ACC112 (cell line): Measurements from ENCODE around the gene CARD10.

Source experiments
- H2AFZ ChIP-seq: fragments of 200-600 bp; sonication (generic); one replicate; pipeline ENCODE4 v1.6.0; 2017; ENCODE audit warnings: antibody characterized with exemption, low read length; ENCODE audit not compliant: unreplicated experiment
- H3K27ac ChIP-seq: fragments of 200-600 bp; sonication (generic); 2 replicates; pipeline ENCODE4 v1.5.1; 2014; ENCODE audit warnings: low read depth, mild to moderate bottlenecking, antibody characterized with exemption, low read length, moderate library complexity
- H3K27me3 ChIP-seq: fragments of 200-600 bp; sonication (generic); 2 replicates; pipeline ENCODE4 v1.6.1; 2014; ENCODE audit warnings: mild to moderate bottlenecking, antibody characterized with exemption, low read length, moderate library complexity, mixed read lengths; ENCODE audit not compliant: insufficient read depth
- H3K36me3 ChIP-seq: fragments of 200-600 bp; sonication (generic); 2 replicates; pipeline ENCODE4 v1.6.1; 2016; ENCODE audit warnings: mild to moderate bottlenecking, antibody characterized with exemption, low read length, moderate library complexity, mixed read lengths; ENCODE audit not compliant: insufficient read depth
- H3K4me1 ChIP-seq: fragments of 200-600 bp; sonication (generic); one replicate; pipeline ENCODE4 v1.6.1; 2016; ENCODE audit warnings: low read length, mixed read lengths; ENCODE audit not compliant: insufficient read depth, unreplicated experiment, control insufficient read depth
- H3K4me3 ChIP-seq: fragments of 200-600 bp; sonication (generic); 2 replicates; pipeline ENCODE4 v1.5.1; 2014; ENCODE audit warnings: mild to moderate bottlenecking, low read depth, low read length
- H3K79me2 ChIP-seq: fragments of 200-600 bp; sonication (generic); one replicate; pipeline ENCODE4 v1.6.0; 2016; ENCODE audit warnings: low read length; ENCODE audit not compliant: control insufficient read depth, unreplicated experiment, insufficient read depth

CARD10 gene

DNA sequence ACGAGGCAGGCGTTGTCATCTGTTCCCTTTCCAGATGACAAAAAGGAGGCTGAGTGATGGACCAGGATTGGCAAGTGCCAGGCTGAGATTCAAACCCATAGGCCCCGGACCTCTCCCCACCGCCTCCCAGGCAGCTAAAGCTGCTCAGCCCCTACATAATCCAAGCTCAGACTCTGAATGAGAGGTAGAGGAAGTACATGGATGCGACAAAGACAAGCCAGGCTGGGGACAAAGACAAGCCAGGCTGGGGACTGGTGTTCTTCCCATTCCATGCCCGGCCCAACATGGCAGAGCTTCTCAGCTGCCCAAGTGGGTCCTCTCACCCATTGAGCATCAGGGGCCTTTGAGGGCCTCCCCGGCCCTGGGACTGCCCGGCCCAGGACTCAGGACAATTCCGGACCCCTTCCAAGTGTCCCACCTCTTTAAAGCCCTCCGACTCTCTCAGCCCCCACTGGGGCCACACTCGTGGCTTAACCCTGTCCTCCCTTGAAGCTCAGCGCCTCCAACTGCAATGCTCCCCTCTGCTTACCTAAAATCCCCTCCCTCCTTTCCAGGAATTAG is 37.8 kb downstream of the CARD10 start:
- Histone ChIP-seq H3K4me3 (no peak overlapping the region), H3K27me3 (no peaks in the 10 kb centered on the region), H3K4me1 (no peaks in the 10 kb centered on the region), H2AFZ (no peak overlapping the region), H3K27ac (no peak overlapping the region), H3K36me3 (no peaks in the 10 kb centered on the region), H3K79me2 (no peaks in the 10 kb centered on the region)

DNA sequence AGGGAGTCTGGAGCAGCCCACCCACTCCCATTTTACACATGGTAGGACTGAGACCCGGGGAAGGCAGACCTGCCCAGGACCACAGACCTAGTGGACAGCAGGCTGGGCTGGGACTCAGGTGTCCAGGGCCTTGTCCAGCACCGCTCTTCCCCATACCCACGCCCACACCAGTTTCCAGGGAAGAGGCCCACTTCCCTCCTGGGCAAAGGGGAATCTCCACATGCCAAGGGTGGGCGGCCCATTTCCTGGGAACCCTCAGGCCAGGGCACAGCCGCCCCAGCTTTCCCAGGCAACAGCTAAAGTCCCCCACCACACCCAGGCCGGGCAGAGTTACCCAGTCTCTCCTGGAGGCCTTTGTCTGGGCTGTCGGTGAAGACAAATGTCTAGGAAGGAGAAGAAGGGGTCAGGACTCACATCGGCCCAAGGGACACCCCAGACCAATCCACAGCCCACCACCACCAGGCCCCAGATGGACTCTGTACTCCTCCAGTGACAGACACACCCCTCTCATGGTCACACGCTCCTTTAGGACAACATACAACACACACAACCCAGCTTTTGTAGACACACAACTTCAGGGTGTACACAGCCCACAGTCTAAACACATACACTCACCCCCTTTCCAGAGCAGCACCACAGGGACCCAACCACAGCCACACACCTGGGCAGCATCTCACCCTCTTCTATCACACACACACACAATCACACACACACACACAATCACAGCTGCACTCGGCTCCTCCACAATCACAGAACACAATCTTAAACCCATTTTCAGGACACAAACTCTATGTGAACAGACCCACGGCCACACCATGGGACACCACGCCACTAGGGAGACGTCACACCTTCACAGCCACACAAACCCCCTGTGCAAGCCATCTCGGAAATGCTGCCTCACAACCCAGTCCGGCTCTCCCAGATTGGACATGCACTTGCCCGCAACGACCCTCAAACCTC is 38.5 kb downstream of the CARD10 start:
- Histone ChIP-seq H3K79me2 (no peaks in the 10 kb centered on the region), H3K4me3 (no peak overlapping the region), H3K4me1 (no peaks in the 10 kb centered on the region), H2AFZ (no peak overlapping the region), H3K27me3 (no peaks in the 10 kb centered on the region), H3K27ac (no peak overlapping the region), H3K36me3 (no peaks in the 10 kb centered on the region)

DNA sequence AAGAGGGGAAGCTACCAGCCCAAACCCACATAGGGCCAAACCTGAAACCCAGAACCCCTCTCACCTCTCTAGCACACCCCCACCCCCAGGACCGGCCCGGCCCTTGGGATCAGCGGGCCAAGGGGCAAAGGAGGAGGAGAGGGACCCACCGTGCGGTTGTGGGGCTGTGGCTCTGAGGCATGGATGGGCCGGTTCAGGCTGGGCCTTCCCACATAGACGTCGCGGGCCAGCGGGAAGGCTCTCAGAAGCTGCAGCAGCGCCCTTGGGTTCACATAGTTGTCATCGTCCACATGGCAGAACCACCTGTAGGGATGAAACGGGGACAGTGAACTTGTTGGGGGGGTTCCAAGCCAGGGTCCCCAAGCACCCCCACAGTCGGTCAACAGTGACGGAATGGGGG is 40.0 kb downstream of the CARD10 start:
- Histone ChIP-seq H3K36me3 (no peaks in the 10 kb centered on the region), H3K4me1 (peaks cover 3% of the 10 kb centered on the region), H3K27ac (no peak overlapping the region), H2AFZ (no peak overlapping the region), H3K79me2 (no peaks in the 10 kb centered on the region), H3K4me3 (no peak overlapping the region), H3K27me3 (no peaks in the 10 kb centered on the region)

DNA sequence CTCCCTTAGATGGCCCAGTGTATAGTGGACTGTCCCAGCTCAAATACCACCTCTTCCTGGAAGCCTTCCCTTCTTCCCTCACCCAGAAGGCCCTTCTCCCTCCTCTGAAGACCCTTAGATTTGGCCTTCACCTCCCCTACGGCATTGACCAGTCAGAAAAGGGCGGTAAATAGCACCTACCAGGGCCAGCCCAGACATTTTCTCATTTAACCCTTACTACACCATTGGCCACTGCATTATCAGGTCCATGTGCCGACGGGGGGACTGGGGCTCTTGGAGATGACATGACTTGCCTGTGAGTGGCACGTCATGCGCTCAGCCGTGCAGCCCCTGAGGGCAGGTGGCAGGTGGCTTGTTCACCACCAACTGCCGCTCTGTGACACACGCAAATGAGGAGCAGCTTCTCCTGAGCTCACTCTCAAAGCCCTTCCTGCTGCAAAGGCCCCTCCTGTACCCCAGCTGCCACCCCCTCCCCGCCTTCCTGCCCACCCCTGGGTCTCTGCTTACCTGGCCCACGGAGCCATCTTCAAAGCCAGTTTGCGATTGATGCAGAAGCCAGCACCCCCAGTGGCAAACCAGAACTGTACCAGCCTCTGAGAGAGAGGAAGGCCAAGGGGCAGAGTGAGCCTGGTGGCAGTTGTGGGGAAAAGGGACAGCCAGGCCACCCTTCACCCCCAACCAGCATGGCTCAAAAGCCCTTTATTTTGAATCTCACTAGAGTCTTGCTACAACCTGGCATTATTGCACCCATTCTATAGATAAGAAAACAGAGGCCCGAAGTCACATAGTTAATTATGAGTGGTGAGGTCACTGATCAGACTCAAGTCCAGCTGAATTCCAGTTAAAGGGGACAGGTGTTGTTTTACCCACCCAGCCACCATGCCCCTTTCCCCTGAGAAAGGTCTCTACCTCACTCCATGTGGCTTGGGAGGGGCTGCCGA is 42.6 kb downstream of the CARD10 start:
- Histone ChIP-seq H3K27ac (no peak overlapping the region), H2AFZ (no peak overlapping the region), H3K79me2 (no peaks in the 10 kb centered on the region), H3K27me3 (no peaks in the 10 kb centered on the region), H3K36me3 (no peaks in the 10 kb centered on the region), H3K4me3 (no peak overlapping the region), H3K4me1 (peaks cover 3% of the 10 kb centered on the region)

DNA sequence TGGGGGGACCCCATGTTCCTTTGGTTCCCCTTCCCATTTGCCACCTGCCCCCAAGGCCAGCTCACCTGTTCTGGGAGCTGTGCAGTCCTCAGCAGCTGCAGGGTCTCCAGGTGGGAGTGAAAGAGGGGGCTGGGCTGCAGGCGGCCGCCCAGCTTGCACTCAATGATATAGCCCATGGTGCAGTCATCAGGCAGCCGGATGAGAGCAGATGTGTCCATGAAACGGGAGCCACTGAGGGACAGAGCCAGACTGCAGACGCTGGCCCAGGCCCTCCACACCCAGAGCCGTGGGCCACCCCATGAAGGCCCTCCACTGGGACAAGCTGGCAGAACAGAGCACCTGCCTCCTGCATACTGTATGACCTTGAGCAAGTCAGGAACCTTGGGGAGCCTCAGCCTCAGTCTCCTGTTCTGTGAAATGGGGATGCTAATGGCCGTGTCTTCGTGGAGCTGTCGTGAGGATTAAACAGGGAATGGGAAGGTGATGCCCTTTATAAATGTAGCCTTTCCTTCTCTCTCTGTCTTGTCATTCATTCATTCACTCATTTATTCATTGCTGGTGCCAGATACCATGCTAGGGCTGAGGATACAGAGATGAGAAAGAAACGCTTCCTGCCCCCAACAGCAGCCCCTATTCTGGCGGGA is 44.6 kb downstream of the CARD10 start:
- Histone ChIP-seq H2AFZ (no peak overlapping the region), H3K36me3 (no peaks in the 10 kb centered on the region), H3K27ac (no peak overlapping the region), H3K79me2 (no peaks in the 10 kb centered on the region), H3K27me3 (no peaks in the 10 kb centered on the region), H3K4me1 (peaks cover 3% of the 10 kb centered on the region), H3K4me3 (no peak overlapping the region)

DNA sequence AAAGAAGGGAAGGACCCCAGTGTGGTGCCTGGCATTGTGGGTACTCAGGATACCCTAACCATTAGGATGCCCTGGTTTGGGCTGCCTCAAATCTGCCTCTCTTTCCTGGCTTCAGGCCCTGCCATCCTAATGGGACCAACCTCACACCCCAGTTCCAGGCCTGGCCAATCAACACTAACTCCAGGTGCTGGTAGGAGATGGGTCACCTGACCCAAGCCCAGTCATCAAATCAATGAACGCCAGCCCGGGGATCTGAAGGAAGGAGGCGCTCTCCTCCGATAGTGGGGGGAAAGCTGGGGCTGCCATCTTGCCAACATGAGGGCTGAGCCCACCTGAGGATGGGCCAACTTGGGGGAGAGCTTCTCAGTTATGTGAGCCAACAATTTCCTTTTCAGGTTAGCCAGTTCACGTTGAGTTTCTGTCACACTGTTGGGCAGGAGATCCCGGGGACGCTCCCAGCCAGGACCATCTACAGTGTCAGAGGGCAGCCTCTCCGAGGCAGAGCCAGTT is 45.7 kb downstream of the CARD10 start:
- Histone ChIP-seq H3K4me1 (peaks cover 3% of the 10 kb centered on the region), H3K27ac (no peak overlapping the region), H2AFZ (no peak overlapping the region), H3K27me3 (no peaks in the 10 kb centered on the region), H3K4me3 (no peak overlapping the region), H3K36me3 (no peaks in the 10 kb centered on the region), H3K79me2 (no peaks in the 10 kb centered on the region)

DNA sequence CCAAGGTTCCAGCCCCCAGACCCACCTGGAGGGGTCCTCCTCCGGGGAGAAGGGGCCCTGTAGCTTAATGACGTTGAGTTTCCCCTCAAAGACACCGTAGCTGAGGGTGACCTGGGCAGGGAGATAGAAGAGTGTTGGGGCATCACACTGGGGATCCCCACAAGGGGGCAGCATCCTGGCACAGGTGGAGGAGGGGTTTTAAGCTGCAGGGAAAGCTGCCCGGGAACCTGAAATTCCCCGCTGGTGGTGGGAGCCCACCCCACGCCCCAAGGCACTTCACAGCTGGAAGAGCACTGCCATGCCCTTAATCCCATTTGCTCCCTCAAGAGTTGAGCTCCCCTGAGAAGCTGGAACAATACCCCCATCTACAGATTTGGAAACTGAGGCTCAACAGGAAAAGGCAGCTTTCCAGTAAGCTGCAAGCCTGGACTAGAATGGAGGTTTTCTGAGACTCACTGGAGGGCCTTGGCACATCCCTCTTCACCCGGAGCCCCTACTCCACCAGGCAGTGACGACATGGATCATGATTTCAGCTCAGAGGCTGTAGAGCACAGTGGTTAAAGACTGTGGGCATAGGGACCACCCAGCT is 46.7 kb downstream of the CARD10 start:
- Histone ChIP-seq H3K36me3 (no peaks in the 10 kb centered on the region), H2AFZ (no peak overlapping the region), H3K27ac (no peak overlapping the region), H3K4me1 (peaks cover 3% of the 10 kb centered on the region), H3K4me3 (no peak overlapping the region), H3K27me3 (no peaks in the 10 kb centered on the region), H3K79me2 (no peaks in the 10 kb centered on the region)

DNA sequence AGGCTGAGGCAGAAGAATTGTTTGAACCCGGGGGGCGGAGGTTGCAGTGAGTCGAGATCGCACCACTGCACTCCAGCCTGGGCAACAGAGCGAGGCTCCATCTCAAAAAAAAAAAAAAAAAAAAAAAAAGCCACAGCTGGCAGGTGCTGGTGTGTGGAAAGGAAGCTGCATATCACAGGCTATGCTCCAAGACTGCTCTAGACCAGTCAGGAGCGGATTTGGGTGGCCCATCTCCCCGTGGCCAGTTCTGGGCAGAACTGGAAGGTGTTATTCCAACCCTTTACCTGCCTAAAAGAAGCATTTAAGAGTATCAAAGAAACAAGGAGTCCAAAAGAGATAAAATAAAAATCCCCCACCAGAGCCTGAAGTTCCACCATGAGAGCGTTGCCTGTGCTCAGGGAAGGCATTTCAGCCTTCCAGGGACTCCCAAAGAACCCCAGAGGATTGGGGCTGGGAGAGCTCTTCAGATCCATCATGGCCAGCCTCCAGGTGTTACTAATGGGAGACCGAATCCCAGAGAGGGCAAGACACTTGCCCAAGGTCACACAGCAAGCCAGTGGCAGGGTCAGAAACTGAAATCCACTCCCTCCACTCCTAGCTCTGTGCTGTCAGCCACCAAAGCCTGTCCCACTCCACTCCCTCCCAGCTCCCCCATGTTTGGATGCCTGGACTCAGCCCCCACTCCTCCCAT is 47.3 kb downstream of the CARD10 start:
- H2AFZ ChIP-seq, result no peak overlapping the region
- no peak overlapping the region for H3K27ac ChIP-seq
- H3K36me3 ChIP-seq, result no peaks in the 10 kb centered on the region

DNA sequence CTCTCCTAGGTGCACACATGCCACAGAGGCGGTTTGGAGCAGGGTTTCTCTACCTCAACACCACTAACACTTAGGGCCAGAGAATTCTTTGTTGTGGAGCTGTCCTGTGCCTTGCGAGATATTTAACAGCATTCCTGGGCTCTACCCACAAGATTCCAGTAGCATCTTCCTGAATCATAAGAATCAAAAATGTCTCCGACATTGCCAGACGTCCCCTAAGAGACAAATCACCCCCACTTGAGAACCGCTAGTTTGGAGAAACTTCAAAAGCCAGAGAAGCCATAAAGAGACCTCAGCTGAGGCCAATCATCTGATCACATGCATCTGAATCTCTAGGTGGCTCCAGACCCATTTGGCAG is 49.1 kb downstream of the CARD10 start:
- Histone ChIP-seq H3K4me3 (no peak overlapping the region), H3K27me3 (no peaks in the 10 kb centered on the region), H3K79me2 (no peaks in the 10 kb centered on the region), H2AFZ (no peak overlapping the region), H3K27ac (no peak overlapping the region), H3K36me3 (no peaks in the 10 kb centered on the region), H3K4me1 (peaks cover 3% of the 10 kb centered on the region)

More for the DNA sequence above, 47.3 kb downstream of the CARD10 start:
- no peaks in the 10 kb centered on the region for H3K27me3 ChIP-seq
- H3K4me1 ChIP-seq, result peaks cover 3% of the 10 kb centered on the region
- H3K4me3 ChIP-seq, result no peak overlapping the region
- no peaks in the 10 kb centered on the region for H3K79me2 ChIP-seq
